GF-D8 (cell line): ENCODE data around the gene TTC28.
A peak's percentile ranks its signal among the peaks of the same experiment; 100 is the strongest.

Source experiments
- DNase-seq: peaks from one replicate; lab custom pipeline; 2025; lab: John Stamatoyannopoulos, UW

The TTC28 gene

GRCh38 chr22:28021998-28022660 lies 657.5 kb downstream of the TTC28 start:
- no peak for DNase-seq

GRCh38 chr22:28021116-28021997 lies 658.3 kb downstream of the TTC28 start:
- no peak for DNase-seq

GRCh38 chr22:28019881-28020861 lies 659.5 kb downstream of the TTC28 start:
- no peak for DNase-seq

GRCh38 chr22:28019360-28019759 lies 660.3 kb downstream of the TTC28 start:
- no peak for DNase-seq

- DNase-seq = no peak
Observed at GRCh38 chr22:28018461-28018927, 661.1 kb downstream of the TTC28 start.

- no peak for DNase-seq
Observed at GRCh38 chr22:28017859-28018258, 661.8 kb downstream of the TTC28 start.

GRCh38 chr22:28017558-28017820 lies 662.2 kb downstream of the TTC28 start:
- no peak for DNase-seq

GRCh38 chr22:28016781-28017557 lies 662.7 kb downstream of the TTC28 start:
- DNase-seq = no peak

- no peak for DNase-seq
Observed at GRCh38 chr22:28015676-28016601, 663.7 kb downstream of the TTC28 start.

GRCh38 chr22:28015046-28015425 lies 664.6 kb downstream of the TTC28 start:
- no peak for DNase-seq

- no peak for DNase-seq
Observed at GRCh38 chr22:28014211-28015045, 665.2 kb downstream of the TTC28 start.

- DNase-seq = no peak
Observed at GRCh38 chr22:28013611-28014010, 666.0 kb downstream of the TTC28 start.

- no peak for DNase-seq
Observed at GRCh38 chr22:28012832-28013460, 666.7 kb downstream of the TTC28 start.

GRCh38 chr22:28009272-28009827 lies 670.3 kb downstream of the TTC28 start:
- peak; percentile 1 for DNase-seq

- no peak for DNase-seq
Observed at GRCh38 chr22:28008649-28009048, 671.0 kb downstream of the TTC28 start.

- no peak for DNase-seq
Observed at GRCh38 chr22:28008056-28008455, 671.6 kb downstream of the TTC28 start.

GRCh38 chr22:28006271-28006670 lies 673.4 kb downstream of the TTC28 start:
- no peak for DNase-seq

- no peak for DNase-seq
Observed at GRCh38 chr22:28005513-28005912, 674.1 kb downstream of the TTC28 start.

GRCh38 chr22:28004021-28004420 lies 675.6 kb downstream of the TTC28 start:
- no peak for DNase-seq
